ENCODE results near the gene KDM5B.

DNA sequence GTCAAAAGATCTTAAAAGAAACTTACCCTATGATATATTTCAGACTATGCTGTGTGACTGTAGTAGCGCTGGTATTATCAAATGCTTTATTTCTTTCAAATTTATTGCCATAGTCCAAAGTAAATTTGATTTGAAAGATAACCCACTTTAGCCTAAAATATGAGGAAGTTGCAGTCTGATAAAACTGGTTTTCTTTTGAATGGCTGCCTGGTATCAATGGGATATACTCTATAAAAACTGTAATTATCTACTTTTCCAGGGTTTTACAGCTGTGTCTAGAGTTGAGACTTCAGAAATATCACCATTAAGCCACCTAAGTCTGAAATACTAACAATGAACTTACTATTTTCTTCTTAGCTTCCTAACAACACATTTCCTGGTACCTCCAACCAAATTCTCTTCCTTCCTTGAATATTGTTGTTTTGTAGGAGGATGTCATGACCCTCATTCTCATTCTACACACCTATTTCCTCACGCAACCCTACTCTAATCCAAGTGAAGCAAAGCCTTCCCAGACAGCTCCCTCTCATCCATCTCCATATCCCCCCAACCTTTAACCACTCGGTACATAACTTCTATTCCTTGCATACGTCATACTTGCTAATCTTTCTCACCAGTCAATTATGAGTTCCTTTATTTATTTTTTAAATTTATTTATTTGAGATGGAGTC, 17.0 kb downstream of the KDM5B start:
- TF ChIP-seq POLR2A (IDR thresholded peaks at IDR 0.05) = no peak
- TF ChIP-seq, protein P1, sequence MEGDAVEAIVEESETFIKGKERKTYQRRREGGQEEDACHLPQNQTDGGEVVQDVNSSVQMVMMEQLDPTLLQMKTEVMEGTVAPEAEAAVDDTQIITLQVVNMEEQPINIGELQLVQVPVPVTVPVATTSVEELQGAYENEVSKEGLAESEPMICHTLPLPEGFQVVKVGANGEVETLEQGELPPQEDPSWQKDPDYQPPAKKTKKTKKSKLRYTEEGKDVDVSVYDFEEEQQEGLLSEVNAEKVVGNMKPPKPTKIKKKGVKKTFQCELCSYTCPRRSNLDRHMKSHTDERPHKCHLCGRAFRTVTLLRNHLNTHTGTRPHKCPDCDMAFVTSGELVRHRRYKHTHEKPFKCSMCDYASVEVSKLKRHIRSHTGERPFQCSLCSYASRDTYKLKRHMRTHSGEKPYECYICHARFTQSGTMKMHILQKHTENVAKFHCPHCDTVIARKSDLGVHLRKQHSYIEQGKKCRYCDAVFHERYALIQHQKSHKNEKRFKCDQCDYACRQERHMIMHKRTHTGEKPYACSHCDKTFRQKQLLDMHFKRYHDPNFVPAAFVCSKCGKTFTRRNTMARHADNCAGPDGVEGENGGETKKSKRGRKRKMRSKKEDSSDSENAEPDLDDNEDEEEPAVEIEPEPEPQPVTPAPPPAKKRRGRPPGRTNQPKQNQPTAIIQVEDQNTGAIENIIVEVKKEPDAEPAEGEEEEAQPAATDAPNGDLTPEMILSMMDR (IDR thresholded peaks at IDR 0.05) = no peak
